PC-3 (cell line): ENCODE data around the gene CCDC69.
A peak's percentile ranks its signal among the peaks of the same experiment; 100 is the strongest.

Source experiments
- EZH2 ChIP-seq: fragments of 300-600 bp; sonication (generic); IDR thresholded peaks from one replicate; pipeline ENCODE4 v1.6.1; 2017; ENCODE audit warnings: antibody characterized with exemption, mild to moderate bottlenecking, low read length; ENCODE audit not compliant: unreplicated experiment
- TF ChIP-seq, protein P1 (sequence below): fragments of 300-600 bp; sonication (generic); conservative IDR thresholded peaks from 2 replicates; pipeline ENCODE4 v1.5.1; 2017; ENCODE audit warnings: antibody characterized with exemption, low read depth, mild to moderate bottlenecking, low read length

DNA sequence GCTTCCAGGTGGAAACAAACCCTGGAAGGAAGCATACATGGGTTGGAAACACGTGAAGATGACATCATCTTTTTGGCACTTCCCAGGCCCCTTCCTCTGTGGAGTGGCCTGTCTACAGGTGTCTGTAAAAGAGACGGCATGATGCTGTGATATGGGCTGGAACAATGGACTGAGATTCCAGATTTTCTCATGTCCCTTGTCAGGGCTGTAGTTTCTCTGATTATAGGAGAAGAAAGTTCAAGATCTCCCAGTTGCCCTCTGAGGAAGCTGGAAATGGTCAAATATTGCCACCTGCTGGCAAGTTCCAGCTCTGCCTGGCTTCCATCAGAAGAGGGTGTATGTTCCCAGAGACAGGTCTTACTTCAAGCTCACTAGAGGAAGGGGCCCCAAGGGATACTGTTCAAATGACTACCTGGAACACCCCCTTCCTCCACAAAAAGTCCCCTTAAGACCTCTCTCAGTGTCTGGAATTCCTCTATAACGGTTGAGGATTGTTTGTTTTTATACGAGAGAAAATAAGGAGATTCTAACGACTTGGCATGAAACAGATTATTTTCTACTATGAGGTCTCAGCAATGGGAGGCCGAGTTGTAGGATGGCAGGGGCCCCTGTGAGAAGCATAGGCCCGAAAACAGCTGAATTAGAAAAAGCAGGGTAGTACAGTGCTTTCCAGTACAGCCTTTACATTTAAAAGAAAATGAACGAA lies 59.1 kb downstream of the CCDC69 start:
- TF ChIP-seq, protein P1, sequence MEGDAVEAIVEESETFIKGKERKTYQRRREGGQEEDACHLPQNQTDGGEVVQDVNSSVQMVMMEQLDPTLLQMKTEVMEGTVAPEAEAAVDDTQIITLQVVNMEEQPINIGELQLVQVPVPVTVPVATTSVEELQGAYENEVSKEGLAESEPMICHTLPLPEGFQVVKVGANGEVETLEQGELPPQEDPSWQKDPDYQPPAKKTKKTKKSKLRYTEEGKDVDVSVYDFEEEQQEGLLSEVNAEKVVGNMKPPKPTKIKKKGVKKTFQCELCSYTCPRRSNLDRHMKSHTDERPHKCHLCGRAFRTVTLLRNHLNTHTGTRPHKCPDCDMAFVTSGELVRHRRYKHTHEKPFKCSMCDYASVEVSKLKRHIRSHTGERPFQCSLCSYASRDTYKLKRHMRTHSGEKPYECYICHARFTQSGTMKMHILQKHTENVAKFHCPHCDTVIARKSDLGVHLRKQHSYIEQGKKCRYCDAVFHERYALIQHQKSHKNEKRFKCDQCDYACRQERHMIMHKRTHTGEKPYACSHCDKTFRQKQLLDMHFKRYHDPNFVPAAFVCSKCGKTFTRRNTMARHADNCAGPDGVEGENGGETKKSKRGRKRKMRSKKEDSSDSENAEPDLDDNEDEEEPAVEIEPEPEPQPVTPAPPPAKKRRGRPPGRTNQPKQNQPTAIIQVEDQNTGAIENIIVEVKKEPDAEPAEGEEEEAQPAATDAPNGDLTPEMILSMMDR: peak; percentile 96
- TF ChIP-seq EZH2: no peak
